GM12878 (cell line): ENCODE measurements around the gene COL6A6.

ENCODE experiments used
- FOXK2 ChIP-seq: fragments of 450-650 bp; IDR thresholded peaks from 2 replicates; pipeline ENCODE4 v1.6.1; 2017; ENCODE audit warnings: mild to moderate bottlenecking, moderate library complexity
- MYC ChIP-seq: IDR thresholded peaks from 2 replicates; pipeline ENCODE4 v1.6.1; 2011; ENCODE audit warnings: mild to moderate bottlenecking, low read length, moderate library complexity, inconsistent platforms; ENCODE audit not compliant: insufficient read depth, insufficient replicate concordance, insufficient read length, severe bottlenecking
- NFIC ChIP-seq: IDR thresholded peaks from 2 replicates; pipeline ENCODE4 v1.6.1; 2012; ENCODE audit warnings: low read depth, mild to moderate bottlenecking, inconsistent platforms, low read length, moderate library complexity
- POLR2AphosphoS5 ChIP-seq: IDR thresholded peaks from 2 replicates; pipeline ENCODE4 v1.6.1; 2011; ENCODE audit warnings: mild to moderate bottlenecking, low read length, inconsistent platforms
- TF ChIP-seq, protein P1 (sequence below), 3 experiments: IDR thresholded peaks in 2 of 3; conservative IDR thresholded peaks in 1 of 3; 2 replicates each; pipeline ENCODE4 v1.5.1; 2011; ENCODE audit warnings: low read depth in 3 of 3, low read length in 3 of 3, mild to moderate bottlenecking in 3 of 3, control low read depth in 2 of 3, moderate library complexity in 2 of 3, inconsistent platforms in 1 of 3, mixed read lengths in 1 of 3; ENCODE audit not compliant: control insufficient read depth in 2 of 3, insufficient read depth in 1 of 3; ENCODE audit errors: extremely low read depth in 1 of 3

DNA sequence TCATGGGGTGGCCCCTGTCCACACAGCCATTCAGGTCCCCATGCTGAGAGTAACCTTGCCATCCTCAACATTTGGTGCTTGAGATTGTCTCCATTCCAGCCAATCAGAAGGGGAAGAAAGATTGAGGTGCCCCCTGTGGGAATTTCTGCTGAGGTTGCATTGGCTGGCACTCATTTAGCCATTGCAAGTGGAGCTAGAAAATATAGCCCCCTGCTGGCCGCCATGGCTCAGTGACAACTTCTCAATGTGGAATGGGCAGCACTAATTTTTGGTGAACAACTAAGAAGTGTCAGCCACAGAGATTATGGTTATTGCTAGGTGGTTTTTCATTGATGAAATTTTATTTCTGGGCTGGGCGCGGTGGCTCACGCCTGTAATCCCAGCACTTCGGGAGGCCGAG lies 22.0 kb downstream of the COL6A6 start:
- TF ChIP-seq, protein P1, sequence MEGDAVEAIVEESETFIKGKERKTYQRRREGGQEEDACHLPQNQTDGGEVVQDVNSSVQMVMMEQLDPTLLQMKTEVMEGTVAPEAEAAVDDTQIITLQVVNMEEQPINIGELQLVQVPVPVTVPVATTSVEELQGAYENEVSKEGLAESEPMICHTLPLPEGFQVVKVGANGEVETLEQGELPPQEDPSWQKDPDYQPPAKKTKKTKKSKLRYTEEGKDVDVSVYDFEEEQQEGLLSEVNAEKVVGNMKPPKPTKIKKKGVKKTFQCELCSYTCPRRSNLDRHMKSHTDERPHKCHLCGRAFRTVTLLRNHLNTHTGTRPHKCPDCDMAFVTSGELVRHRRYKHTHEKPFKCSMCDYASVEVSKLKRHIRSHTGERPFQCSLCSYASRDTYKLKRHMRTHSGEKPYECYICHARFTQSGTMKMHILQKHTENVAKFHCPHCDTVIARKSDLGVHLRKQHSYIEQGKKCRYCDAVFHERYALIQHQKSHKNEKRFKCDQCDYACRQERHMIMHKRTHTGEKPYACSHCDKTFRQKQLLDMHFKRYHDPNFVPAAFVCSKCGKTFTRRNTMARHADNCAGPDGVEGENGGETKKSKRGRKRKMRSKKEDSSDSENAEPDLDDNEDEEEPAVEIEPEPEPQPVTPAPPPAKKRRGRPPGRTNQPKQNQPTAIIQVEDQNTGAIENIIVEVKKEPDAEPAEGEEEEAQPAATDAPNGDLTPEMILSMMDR (IDR thresholded peaks at IDR 0.05 in 2 of 3, conservative IDR thresholded peaks at IDR 0.05 in 1 of 3; ENCODE audit: control insufficient read depth in 2 of 3, extremely low read depth in 1 of 3, insufficient read depth in 1 of 3, low read depth in 3 of 3, low read length in 3 of 3), result peak; percentile 67 to 74 (median 68)
- no peak for TF ChIP-seq MYC
- TF ChIP-seq NFIC, result no peak
- no peak for TF ChIP-seq POLR2AphosphoS5
- no peak for TF ChIP-seq FOXK2
